ENCODE results near the gene ZBTB25.

The ZBTB25 gene

DNA sequence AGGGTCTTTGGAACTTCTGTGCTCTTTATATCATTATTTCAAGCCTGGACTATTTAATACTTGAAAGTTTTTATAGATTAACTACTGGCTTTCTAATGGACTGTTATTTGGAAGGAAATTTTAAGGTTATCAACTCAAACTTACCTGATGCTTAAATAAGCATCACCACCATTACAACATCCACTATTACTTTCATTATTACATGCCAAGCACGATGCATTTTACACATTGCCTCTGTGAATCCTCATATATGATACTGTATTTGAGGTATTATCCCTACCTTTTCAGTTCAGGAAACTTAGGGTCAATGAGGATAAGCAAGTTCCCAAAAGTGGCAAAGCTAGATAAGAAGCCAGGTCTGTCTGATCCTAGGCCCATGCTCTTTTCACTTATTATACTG lies 13.3 kb upstream of the ZBTB25 start:
- no peak for DNase-seq (ENCODE audit: low read depth)

DNA sequence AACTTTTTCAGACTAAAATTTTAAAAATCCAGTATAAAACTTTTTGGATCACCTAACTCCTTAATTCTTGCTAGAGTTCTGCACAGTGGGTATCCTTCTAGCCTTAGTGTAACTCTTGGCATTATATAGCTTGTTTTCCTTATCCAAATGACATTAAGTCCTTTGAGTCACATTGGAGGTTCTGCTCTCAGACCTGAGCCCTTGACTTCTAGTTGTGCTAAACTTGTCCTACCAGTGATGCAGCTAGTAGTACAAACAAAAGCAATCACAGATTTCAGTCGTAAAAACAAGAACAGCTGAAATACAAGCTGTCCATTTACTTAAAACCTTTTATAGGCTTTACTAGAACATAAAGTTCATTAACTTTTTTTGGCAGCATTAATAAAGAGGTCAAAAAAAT lies 11.4 kb upstream of the ZBTB25 start:
- no peak for DNase-seq (ENCODE audit: low read depth)

DNA sequence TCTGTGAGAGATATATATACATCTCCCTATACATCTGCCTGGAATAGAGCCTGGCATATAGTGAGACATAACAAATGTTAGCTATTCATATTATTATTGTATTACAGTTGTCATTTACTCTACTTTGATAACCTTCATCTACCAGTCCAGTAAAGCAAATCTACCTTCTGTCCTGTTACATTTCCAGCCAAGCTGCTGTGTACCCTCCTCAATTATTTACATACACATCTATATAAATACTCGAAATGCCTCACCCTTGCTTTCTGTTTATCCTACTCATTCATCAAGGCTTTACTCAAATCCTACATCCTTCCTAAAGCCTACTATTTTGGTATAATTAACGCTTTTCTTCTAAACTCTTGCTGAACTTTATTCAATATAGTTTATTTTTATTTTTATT lies 9.6 kb upstream of the ZBTB25 start:
- DNase-seq (ENCODE audit: low read depth), result no peak

DNA sequence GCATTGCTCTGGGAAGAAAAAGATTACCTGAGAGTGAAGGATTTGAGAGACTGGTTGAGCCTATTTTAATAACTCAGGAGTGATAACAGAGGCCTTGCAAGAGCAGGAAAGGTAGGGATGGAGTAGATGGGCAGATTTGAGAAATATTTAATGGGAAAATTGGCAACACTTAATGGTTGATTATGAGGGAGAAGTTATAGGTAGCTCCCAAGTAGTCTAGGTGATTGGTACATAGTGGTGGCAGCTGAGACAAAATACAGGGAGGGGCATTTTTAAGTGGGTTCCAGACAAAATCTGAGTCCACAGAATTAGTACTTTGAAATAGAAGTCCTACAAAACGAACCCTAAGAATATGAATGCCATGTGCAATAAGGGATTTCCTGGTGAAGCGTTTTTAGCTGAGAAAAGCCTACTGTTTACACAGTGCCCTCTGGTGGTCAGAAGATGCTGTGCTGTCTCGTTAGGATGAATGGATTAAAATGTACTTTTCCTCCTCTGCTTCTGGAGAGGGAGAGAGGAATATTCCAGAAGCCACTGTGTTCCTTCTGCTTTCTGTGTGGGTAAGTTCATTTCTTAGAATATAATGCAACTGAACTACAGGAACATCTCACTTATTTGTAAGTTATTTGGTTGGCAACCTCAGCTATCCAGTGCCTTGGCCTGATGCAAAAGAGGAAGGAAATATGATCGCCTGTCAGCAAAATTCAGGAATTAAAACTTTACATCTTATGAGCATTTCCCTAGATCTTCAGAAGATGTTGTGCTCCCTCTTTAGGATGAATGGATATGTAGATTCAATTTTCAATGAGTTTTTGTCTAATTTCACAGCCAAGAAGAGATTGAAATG lies 7.4 kb upstream of the ZBTB25 start:
- DNase-seq (ENCODE audit: low read depth), result peak; percentile 55

- no peak for DNase-seq (ENCODE audit: low read depth)
These were observed 5.4 kb upstream of the ZBTB25 start for GRCh38 chr14:64509036-64509435.

DNA sequence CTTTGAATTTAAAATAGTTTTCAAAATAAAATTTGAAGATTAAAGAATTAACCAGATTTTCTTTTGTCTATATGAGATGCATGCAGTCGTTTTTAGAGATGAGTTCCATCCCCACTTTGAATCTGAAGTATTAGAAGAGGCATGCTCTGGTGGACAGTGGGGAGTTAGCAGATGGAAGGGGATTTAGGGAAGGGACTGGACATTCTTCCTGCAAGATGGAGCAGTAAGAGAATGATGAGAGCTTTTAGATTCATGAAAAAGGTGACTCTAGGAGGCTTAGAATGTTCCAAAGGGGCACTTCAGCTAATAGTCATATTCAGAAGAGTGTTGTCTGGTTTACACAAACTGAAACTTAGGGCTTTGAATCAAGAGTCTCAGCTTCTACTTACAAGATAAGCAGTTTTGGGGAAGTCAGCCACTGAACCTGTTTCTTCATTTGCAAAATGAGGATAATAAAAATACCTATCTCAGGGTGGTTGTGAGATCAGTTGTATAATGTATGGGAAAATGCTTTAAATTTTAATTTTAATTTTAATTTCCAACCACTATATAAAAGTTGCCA lies 4.7 kb upstream of the ZBTB25 start:
- no peak for DNase-seq (ENCODE audit: low read depth)

GRCh38 chr14:64507376-64508156 lies 3.9 kb upstream of the ZBTB25 start:
- DNase-seq (ENCODE audit: low read depth), result no peak

GRCh38 chr14:64506721-64507120 lies 3.1 kb upstream of the ZBTB25 start:
- DNase-seq (ENCODE audit: low read depth), result no peak

- peak; percentile 84 for DNase-seq (ENCODE audit: low read depth)
These were observed 1.5 kb upstream of the ZBTB25 start for GRCh38 chr14:64504897-64505794.

DNA sequence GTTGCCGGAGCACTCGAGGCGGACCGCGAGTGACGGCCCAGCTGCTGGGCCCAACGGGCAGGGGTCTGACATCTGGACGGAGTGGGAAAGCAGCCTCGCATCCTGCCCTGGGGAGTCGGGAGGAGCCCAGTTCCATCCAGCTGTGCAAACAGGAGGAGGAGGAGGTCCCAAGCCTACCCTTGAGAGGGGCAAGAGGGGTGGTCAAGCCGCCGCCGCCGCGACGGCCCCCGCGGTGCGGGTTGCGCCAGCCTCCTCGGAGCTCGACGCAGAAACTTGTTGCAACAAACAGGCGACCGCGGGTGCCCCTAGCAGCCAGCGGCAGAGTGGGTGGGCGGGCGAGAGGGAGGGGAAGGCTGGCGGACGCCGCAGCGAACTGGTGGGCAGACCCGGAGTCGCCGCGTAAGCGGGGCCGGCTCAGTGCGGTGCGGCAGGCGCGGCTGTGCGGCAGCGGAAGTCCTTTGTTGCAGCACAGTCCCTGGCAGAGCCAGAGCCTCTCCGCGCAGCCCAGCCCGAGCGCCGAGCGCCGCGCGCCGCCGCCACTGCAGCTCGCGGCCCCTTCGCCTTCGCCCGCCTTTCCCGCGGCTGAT lies 765 bp upstream of the ZBTB25 start, which contains the start of gene ZBTB1:
Gene ZBTB1 (plus strand): TSS at position 461 of the 587 bp plus-strand sequence. CDS start 16,735 bp downstream, outside the sequence.
- DNase-seq (ENCODE audit: low read depth), result peak; percentile 95

- peak; percentile 16 for DNase-seq (ENCODE audit: low read depth)
These were observed 678 bp downstream of the ZBTB25 start for GRCh38 chr14:64502887-64503433.

GRCh38 chr14:64502456-64502855 lies 1.2 kb downstream of the ZBTB25 start:
- no peak for DNase-seq (ENCODE audit: low read depth)

GRCh38 chr14:64501411-64502171 lies 2.0 kb downstream of the ZBTB25 start:
- peak; percentile 40 for DNase-seq (ENCODE audit: low read depth)

GRCh38 chr14:64500088-64500487 lies 3.5 kb downstream of the ZBTB25 start:
- peak; percentile 50 for DNase-seq (ENCODE audit: low read depth)

DNA sequence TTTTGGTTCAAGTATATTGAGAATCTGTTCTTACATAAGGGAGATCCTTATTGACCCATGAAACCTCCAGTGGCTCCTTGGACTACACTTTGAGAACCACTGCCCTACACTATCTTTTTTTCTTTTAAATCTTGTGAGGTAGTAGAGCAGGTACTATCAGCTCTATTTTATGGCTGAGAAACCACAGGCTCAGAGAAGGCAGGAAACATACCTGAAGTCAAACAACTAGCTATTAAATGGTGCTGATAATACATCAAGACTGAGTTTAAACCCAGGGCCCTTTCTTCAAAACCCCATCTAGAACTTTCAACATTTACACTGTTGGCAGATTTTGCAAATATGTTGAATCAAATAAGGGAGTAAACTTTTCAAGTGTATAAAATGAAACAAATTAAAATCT lies 6.9 kb downstream of the ZBTB25 start:
- DNase-seq (ENCODE audit: low read depth), result no peak

DNA sequence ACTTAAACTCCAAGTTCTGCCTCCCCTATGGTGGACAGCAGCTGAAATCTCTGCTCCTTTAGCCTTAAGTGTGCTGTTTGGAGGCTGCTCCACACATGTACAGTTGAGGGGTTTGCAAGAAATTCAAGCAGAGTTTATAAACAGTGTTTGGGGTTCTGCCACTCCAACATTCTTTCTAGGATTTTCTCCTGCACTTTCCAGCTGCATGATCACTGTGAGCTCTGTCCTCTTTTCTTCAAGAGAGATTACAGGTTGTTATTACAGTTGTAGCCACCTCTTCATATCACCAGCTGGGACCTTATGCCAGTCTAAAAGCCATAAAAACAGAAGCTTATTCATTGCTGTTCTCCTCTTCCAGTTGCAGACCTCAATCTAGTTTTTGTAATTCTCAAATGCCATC lies 8.4 kb downstream of the ZBTB25 start:
- no peak for DNase-seq (ENCODE audit: low read depth)

DNA sequence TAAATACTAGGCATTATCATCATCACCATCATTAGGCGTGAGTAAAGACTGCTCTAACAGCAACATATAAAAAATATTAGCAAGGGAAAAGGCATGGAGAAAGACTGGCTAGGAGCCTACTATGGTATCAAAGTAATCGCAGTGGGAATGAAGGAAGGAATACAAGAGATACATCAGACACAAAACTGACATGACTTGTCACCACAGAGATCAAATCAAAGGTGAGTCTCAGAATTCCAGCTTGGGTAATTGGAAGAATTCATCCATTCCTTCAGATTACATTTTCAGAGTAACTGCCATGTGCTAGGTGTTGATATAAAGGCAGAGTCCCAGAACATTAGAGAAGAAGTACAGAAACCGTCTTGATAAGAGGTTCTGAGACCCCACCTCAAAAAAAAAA lies 10.2 kb downstream of the ZBTB25 start:
- no peak for DNase-seq (ENCODE audit: low read depth)

DNA sequence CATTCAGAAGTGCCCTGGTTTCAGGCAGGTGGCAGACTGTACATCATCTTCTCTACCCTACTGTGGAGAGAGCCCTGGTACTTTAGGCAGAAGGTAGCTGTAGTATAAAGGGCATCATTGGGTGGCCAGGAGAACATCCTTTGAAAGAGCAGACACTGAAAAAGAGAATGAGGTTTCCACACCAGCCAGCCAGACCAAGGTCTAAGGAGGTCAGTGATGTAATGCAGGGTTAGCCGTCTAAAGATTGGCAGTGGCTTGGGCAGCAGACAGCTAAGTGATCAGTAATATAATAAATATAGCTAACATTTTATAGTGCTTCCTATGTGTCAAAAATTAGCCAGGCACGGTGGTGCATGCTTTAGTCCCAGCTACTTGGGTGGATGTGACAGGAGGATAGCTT lies 12.0 kb downstream of the ZBTB25 start:
- DNase-seq (ENCODE audit: low read depth), result no peak

GRCh38 chr14:64488590-64489099 lies 15.0 kb downstream of the ZBTB25 start:
- DNase-seq (ENCODE audit: low read depth), result no peak

DNA sequence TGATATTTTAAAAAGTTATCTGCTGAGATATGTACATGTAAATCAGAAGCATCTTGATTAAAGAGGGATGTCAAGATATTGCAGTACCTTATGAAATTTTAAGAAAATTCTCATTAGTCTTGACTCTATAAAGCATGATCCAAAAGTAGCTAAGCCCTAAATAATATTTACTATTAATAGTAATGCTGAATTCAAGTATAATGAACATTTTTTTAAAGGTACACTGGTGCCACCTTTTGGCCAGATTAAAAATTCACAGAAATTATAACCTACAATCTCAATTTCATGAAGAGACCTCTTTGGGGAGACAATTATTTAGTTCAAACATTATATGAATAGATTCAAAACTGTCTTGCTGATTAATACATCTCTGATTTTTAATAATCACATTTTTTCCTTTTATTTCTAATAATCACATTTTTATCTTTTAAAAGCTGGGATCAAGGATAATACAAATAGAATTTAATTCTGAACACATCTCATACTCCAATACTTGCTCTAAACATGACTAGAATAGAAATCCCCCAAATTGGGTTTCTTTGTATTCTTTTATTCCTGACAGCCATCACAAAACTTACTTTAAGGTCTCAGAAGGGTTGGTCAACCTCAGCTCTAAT lies 24.9 kb downstream of the ZBTB25 start:
- no peak for DNase-seq (ENCODE audit: low read depth)

Measured in fibroblast of gingiva (primary cell).